ENCODE results near the gene COL5A1.

Gene COL5A1

DNA sequence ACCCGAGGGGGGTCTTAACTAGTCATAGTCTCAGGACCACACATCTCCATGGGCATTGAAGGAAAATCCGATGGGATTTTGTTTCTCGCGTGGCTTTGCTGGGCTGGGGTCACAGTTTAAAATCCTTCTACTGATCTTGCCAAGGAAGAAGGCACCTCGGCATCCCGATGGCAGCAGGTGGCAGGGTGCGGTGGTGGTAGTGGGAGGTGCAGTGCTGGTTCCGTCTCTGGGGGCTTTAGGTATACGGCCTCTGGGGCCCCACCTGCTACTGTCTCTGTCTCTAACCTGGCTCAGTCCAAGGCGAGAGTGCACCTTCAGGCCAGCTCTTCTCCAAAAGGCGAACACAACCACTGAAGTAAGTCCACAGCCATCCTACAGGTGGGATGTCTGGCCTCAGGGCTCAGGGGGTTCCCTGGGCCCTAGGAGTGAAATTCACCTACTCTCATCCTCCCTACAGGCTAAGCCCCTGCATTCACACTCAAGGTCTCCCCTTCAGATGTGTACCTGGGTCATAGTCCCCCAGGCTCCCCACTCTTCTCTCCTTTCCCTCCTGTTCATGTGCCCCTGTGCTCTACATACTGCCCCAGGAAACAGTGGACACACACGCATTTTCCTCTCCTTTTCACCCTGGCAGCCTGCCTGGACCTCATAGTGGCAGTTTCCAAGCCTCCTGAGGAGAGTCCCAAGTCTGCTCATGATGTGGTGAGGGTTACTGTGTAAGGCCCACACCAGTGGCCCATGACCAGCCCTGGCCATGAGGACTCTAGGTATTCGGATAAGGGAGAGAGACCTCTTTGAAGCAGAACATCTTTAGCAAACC, 238.3 kb downstream of the COL5A1 start:
- Histone ChIP-seq H3K36me3 (ENCODE audit: insufficient read depth, low read length) (no peaks in the 10 kb centered on the region), H3K9me3 (ENCODE audit: control insufficient read depth, insufficient read depth, low read length) (no peaks in the 10 kb centered on the region), H3K9ac (ENCODE audit: low read depth, low read length) (no peak overlapping the region), H3K4me1 (ENCODE audit: insufficient read depth, low read length) (no peaks in the 10 kb centered on the region)

DNA sequence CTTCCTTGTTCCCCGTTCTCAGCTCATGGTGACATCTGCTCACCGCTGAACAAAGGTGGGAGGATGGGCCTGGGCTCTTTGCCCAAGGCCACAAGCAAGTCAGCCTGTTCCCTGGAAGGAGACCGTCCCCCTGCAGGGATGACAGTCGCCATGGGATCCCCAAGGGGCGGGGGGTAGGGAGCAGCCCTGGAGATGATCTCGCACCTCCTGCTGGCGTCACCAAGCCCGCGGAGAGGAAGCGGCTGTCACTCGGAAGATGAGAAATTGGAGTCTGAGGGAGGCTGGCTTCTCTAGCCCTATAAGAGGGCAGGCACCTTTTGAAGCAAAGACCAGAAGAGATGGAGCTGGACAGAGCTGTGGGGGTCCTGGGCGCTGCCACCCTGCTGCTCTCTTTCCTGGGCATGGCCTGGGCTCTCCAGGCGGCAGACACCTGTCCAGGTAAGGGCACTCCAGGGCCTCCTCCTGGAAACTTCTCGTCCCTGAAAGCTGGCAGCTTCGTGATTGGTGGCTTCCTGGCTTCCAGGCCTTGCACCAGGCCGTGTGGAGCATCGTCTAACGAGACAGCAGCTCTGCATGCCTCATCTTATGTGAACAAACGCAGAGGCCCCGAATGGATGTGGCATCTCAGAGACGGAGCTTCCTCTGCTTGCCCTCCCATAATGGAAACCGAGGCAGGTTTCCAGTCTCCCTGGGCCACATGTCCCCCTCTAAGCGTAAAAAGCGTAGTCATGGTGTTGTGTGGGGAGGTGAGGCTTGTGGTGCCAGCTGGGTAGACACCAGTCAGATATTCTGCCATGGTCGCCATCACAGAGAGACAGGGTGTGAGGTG, 239.1 kb downstream of the COL5A1 start, which contains the start of gene FCN2:
Gene FCN2, plus strand, starts transcription at position 327 of the 829 bp plus-strand sequence. Its CDS starts 12 bp downstream, at position 339.
- Histone ChIP-seq H3K9ac (ENCODE audit: low read depth, low read length) (no peak within 1 kb of the TSS), H3K4me1 (ENCODE audit: insufficient read depth, low read length) (no peaks in the 10 kb centered on the region), H3K36me3 (ENCODE audit: insufficient read depth, low read length) (no peaks in the 10 kb centered on the region)

DNA sequence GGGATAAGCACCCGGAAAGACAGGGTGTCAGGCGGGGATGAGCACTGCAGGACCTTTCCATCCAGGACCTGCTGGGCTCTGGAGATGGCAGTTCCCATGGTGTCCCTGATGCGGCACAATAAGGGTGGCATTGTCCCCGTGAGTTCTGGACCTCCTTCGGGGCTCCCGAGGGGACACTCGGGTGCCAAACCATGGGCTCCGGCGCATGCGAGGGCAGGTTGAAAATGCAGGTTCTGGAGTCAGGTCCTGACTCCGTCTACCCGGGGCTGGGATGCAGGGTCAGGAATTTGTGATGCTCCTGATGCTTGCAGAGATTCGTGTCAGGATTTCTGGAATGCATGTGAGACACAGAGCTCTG, 239.7 kb downstream of the COL5A1 start:
- Histone ChIP-seq H3K9me3 (ENCODE audit: control insufficient read depth, insufficient read depth, low read length) (no peaks in the 10 kb centered on the region), H3K36me3 (ENCODE audit: insufficient read depth, low read length) (no peaks in the 10 kb centered on the region), H3K4me1 (ENCODE audit: insufficient read depth, low read length) (no peaks in the 10 kb centered on the region), H3K9ac (ENCODE audit: low read depth, low read length) (no peak overlapping the region)

More for the DNA sequence above, 239.1 kb downstream of the COL5A1 start, which contains the start of gene FCN2:
- H3K9me3 ChIP-seq (ENCODE audit: control insufficient read depth, insufficient read depth, low read length) = no peaks in the 10 kb centered on the region

GRCh38 chr9:134882204-134882785, 240.7 kb downstream of the COL5A1 start:
- Histone ChIP-seq H3K36me3 (ENCODE audit: insufficient read depth, low read length) (no peaks in the 10 kb centered on the region), H3K4me1 (ENCODE audit: insufficient read depth, low read length) (no peaks in the 10 kb centered on the region), H3K9ac (ENCODE audit: low read depth, low read length) (no peak overlapping the region), H3K9me3 (ENCODE audit: control insufficient read depth, insufficient read depth, low read length) (no peaks in the 10 kb centered on the region)

DNA sequence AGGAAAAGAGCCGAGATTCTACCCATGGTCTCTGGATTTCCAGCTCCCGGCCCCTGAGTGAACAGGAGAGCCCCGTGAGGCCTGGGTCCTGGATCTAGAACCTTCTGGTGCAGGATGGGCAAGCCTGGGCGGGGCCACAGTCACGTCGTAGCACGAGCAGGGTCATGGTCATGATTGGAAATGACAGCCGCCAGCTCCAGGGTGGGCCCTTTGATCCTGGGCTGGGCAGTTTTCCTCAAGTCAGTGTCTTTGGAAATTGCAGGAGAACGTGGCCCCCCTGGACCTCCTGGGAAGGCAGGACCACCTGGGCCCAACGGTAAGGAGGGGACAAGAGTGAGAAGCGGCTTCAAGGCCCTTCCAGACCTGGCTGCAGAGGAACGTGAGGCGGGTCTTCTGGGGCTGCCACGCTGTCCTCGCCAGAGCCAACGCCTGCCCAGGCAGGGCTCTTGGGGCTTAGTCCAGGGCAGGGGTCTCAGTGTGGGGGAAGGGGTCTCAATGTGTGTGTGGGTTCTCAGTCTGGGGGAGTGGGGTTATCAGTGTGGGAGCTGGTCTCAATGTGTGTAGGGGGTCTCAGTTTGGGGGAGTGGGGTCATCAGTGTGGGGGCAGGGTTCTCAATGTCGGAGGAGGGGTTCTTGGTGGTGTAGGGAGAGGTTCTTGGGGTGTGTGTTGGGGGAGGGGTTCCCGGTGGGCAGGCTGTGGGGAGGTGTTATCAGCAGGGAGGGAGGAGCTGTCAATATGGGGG, 241.6 kb downstream of the COL5A1 start:
- no peaks in the 10 kb centered on the region for H3K9me3 ChIP-seq (ENCODE audit: control insufficient read depth, insufficient read depth, low read length)
- no peaks in the 10 kb centered on the region for H3K36me3 ChIP-seq (ENCODE audit: insufficient read depth, low read length)
- no peak overlapping the region for H3K9ac ChIP-seq (ENCODE audit: low read depth, low read length)
- H3K4me1 ChIP-seq (ENCODE audit: insufficient read depth, low read length) = no peaks in the 10 kb centered on the region

DNA sequence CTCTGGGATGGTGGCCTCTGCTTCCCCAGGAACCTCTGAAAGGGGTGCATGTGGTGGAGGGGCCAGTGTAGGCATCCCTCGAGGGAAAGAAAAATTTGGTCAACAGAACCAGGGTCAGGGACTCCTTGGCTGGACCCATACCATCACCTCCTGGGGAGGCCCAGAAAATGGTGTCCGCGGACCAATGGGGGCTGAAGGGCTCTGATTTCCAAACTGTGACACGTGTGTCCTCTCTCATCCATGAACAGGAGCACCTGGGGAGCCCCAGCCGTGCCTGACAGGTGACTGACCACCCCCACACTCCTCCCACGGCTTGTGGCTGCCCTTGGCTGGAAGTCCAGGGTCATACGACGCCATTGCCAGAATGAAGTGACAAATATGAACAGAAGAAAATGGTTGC, 242.9 kb downstream of the COL5A1 start:
- Histone ChIP-seq H3K36me3 (ENCODE audit: insufficient read depth, low read length) (no peaks in the 10 kb centered on the region), H3K9ac (ENCODE audit: low read depth, low read length) (no peak overlapping the region), H3K4me1 (ENCODE audit: insufficient read depth, low read length) (no peaks in the 10 kb centered on the region), H3K9me3 (ENCODE audit: control insufficient read depth, insufficient read depth, low read length) (no peaks in the 10 kb centered on the region)

- H3K4me1 ChIP-seq (ENCODE audit: insufficient read depth, low read length) = no peaks in the 10 kb centered on the region
- H3K9me3 ChIP-seq (ENCODE audit: control insufficient read depth, insufficient read depth, low read length) = no peaks in the 10 kb centered on the region
- H3K36me3 ChIP-seq (ENCODE audit: insufficient read depth, low read length) = no peaks in the 10 kb centered on the region
- H3K9ac ChIP-seq (ENCODE audit: low read depth, low read length) = no peak overlapping the region
Observed at GRCh38 chr9:134885001-134885678, 243.5 kb downstream of the COL5A1 start.

DNA sequence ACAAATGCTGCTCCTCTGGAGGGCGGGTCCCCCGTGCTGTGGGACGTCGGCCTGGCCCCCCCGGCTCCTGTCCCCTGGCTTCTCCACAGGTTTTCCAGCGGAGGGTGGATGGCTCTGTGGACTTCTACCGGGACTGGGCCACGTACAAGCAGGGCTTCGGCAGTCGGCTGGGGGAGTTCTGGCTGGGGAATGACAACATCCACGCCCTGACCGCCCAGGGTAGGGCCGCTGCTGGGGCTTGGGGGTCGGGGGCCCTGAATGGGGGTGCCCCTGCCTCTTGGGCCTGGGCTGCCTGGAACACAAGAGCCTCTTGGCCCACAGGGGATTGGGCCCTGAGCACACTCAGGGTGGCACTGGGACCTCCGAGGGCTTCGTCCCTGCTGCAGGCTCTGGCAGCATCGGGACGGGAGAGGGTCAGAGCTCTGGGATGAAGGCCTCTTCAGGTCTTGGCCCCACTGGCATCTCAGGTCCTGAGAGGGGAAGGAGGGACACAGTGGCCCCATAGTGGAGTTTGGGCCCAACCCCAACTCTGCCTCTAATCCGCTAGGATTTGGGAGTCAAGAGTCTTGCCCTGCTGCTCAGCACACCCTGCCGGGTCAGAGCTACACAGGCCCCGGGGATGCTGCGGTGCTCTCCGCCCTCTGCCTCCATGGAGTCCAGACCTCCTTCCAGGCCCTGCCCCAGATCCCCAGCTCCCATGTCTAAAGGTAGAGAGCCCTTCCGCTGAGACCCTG, 244.2 kb downstream of the COL5A1 start:
- H3K9ac ChIP-seq (ENCODE audit: low read depth, low read length) = no peak overlapping the region
- no peaks in the 10 kb centered on the region for H3K4me1 ChIP-seq (ENCODE audit: insufficient read depth, low read length)

DNA sequence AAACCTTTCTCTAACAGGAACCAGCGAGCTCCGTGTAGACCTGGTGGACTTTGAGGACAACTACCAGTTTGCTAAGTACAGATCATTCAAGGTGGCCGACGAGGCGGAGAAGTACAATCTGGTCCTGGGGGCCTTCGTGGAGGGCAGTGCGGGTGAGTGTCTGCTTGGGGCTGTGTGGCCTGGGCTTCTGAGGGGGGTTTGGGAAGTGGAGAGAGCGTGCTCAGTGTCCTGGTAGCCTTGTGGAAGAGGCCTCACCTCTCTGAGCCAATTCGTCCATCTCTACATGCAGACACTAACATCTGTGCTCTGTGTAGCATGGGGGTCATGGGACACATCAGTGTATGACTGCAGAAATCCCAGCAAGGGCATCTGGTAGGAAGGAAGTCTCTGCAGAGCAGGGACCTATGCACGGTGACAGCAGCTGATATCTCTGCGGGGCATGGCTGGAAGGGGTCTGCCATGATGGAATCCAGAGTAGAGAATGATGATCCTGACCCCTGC, 244.9 kb downstream of the COL5A1 start:
- Histone ChIP-seq H3K36me3 (ENCODE audit: insufficient read depth, low read length) (no peaks in the 10 kb centered on the region), H3K4me1 (ENCODE audit: insufficient read depth, low read length) (no peaks in the 10 kb centered on the region), H3K9ac (ENCODE audit: low read depth, low read length) (no peak overlapping the region), H3K9me3 (ENCODE audit: control insufficient read depth, insufficient read depth, low read length) (no peaks in the 10 kb centered on the region)

More for the DNA sequence above, 244.2 kb downstream of the COL5A1 start:
- Histone ChIP-seq H3K36me3 (ENCODE audit: insufficient read depth, low read length) (no peaks in the 10 kb centered on the region), H3K9me3 (ENCODE audit: control insufficient read depth, insufficient read depth, low read length) (no peaks in the 10 kb centered on the region)

DNA sequence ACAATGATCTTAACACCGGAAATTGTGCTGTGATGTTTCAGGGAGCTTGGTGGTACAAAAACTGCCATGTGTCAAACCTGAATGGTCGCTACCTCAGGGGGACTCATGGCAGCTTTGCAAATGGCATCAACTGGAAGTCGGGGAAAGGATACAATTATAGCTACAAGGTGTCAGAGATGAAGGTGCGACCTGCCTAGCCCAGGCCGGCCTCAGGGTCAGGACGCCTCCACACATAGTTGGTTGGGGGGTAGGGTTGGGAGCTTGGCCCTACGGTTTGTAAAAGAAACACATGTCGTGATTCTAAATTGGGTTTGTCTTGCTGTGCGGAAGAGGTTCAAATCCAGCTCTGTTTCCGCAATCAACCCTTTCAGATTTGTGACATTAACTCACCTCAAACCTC, 245.6 kb downstream of the COL5A1 start:
- H3K36me3 ChIP-seq (ENCODE audit: insufficient read depth, low read length) = no peaks in the 10 kb centered on the region
- H3K9ac ChIP-seq (ENCODE audit: low read depth, low read length) = no peak overlapping the region
- H3K4me1 ChIP-seq (ENCODE audit: insufficient read depth, low read length) = no peaks in the 10 kb centered on the region
- H3K9me3 ChIP-seq (ENCODE audit: control insufficient read depth, insufficient read depth, low read length) = no peaks in the 10 kb centered on the region

DNA sequence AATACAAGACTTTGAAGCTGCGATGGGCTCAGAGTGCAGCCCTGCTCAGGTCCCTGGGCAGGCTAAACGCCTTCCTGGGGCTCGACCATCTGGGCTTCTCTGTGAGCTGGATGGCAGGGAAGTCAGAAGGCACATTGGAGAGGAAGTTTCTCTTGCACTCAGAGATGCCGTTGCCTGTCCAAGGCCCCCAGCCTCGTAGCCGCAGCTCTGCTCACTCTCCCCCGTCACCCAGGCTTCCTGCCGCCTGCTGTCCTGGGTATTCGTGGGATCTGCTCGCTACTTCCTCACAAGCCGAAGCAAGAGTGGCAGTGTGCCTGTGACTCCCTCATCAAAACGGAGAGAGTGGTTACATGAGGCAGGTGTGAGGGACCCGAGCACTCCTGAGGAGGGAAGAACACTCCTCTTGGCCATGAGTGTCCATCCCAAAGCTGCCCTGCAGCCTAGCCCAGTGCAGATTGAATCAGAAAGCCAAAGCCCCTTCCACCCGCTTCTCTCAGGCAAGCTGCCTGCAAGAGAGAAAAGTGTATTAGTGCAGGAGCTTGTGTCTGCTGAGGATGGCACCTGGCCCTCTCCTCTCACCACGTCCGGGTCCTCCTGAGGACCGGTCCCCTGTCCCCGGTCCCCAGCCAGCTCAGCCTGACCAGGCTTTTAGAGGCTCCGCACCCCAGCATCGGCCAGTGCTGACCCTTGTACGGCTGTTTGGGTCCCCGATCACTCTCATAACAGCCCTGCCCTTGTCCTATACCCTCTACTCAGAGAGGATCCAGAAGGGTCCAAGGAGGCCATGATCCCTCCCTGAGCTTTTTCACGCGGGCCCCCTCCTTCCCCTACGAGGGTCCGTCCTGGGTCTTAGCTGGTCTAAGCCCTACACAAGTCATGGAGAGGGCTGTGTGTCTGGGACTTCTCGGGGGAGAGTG, 246.3 kb downstream of the COL5A1 start:
- Histone ChIP-seq H3K4me1 (ENCODE audit: insufficient read depth, low read length) (no peaks in the 10 kb centered on the region), H3K9me3 (ENCODE audit: control insufficient read depth, insufficient read depth, low read length) (no peaks in the 10 kb centered on the region), H3K9ac (ENCODE audit: low read depth, low read length) (no peak overlapping the region), H3K36me3 (ENCODE audit: insufficient read depth, low read length) (no peaks in the 10 kb centered on the region)

DNA sequence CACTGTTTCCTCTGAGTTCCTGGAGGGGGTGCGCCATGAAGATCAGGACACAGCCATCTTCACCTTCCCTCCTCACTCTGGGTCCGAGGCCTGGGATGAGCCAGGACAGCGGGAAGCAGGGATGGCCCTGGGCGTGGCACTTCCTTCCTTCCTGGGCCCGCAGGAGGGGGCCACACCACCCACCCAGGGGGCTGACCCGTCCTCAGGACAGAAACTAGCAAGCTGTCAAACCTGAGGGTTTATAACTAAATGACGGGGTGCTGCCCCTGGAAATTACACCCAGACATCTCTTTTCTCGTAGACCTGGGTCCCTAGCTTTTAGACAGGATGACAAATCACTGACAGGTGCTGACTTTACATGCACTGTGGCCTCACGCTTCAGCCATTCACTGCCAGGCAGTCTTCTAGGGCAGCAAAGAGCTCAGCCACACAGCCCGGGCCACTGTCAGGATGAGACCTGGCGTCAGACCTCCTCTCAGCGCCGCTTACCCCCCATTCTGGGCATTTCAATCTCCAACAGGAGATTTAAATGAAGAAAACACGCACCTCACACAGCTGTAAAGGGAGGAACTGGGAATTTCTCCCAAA, 247.1 kb downstream of the COL5A1 start:
- Histone ChIP-seq H3K9ac (ENCODE audit: low read depth, low read length) (no peak overlapping the region), H3K9me3 (ENCODE audit: control insufficient read depth, insufficient read depth, low read length) (no peaks in the 10 kb centered on the region), H3K4me1 (ENCODE audit: insufficient read depth, low read length) (no peaks in the 10 kb centered on the region), H3K36me3 (ENCODE audit: insufficient read depth, low read length) (no peaks in the 10 kb centered on the region)
